ENCODE data around the gene KCNIP3. TPM values are rescaled to one million over a fixed set of nuclear protein-coding genes. Genes with fewer than 3 reads are reported as not detected.

The KCNIP3 gene
- total RNA-seq, 2 donors from 2014 or later: 1.6 to 2.9 TPM

GRCh38 chr2:95344215-95344583 lies 47.1 kb downstream of the KCNIP3 start:
- no peak for DNase-seq

GRCh38 chr2:95344656-95345055 lies 47.5 kb downstream of the KCNIP3 start:
- no peak for TF ChIP-seq CTCF (IDR thresholded peaks at IDR 0.05)
- ATAC-seq (no peak), DNase-seq (no peak)
- intact Hi-C loops (cut with DNase I): no loop called here
- H3K36me3 ChIP-seq (replicated peaks in 1 of 2; ENCODE audit: insufficient read depth in 1 of 2, low read depth in 2 of 2): no peaks in the 10 kb centered on the region
- H3K27me3 ChIP-seq: no peaks in the 10 kb centered on the region
- no peaks in the 10 kb centered on the region for H3K9me3 ChIP-seq
- no peak overlapping the region for H3K4me3 ChIP-seq
- no peak overlapping the region for H3K27ac ChIP-seq
- H3K4me1 ChIP-seq: peaks cover 18% of the 10 kb centered on the region
- 60 to 78% methylated on average over 1 to 4 of the region's 4 CpGs for WGBS, 2 donors

More at GRCh38 chr2:95344215-95344583, 47.1 kb downstream of the KCNIP3 start:
- H3K27me3 ChIP-seq: no peaks in the 10 kb centered on the region
- H3K9me3 ChIP-seq: no peaks in the 10 kb centered on the region
- 57 to 61% methylated on average over 10 to 11 of the region's 12 CpGs for WGBS, 2 donors
- H3K4me1 ChIP-seq: peaks cover 18% of the 10 kb centered on the region
- H3K4me3 ChIP-seq: no peak overlapping the region
- intact Hi-C loops (cut with DNase I): no loop called here
- ATAC-seq: no peak
- no peak overlapping the region for H3K27ac ChIP-seq
- TF ChIP-seq POLR2A (IDR thresholded peaks at IDR 0.05) (no peak), CTCF (IDR thresholded peaks at IDR 0.05) (no peak)
- H3K36me3 ChIP-seq (replicated peaks in 1 of 2; ENCODE audit: insufficient read depth in 1 of 2, low read depth in 2 of 2): no peaks in the 10 kb centered on the region

GRCh38 chr2:95345081-95345562 lies 48.0 kb downstream of the KCNIP3 start:
- Histone ChIP-seq H3K9me3 (no peaks in the 10 kb centered on the region), H3K27ac (peak overlapping the region in 1 of 4 donors; percentile 59), H3K36me3 (replicated peaks in 1 of 2; ENCODE audit: insufficient read depth in 1 of 2, low read depth in 2 of 2) (no peaks in the 10 kb centered on the region), H3K27me3 (no peaks in the 10 kb centered on the region), H3K4me3 (no peak overlapping the region), H3K4me1 (peaks cover 18% of the 10 kb centered on the region)
- no peak for DNase-seq
- 16 to 37% methylated on average over 10 to 24 of the region's 24 CpGs for WGBS, 2 donors
- peak; percentile 7 for ATAC-seq
- intact Hi-C loops (cut with DNase I): no loop called here
- TF ChIP-seq POLR2A (IDR thresholded peaks at IDR 0.05) (no peak), CTCF (IDR thresholded peaks at IDR 0.05) (no peak)

GRCh38 chr2:95345563-95346230 lies 48.5 kb downstream of the KCNIP3 start:
- WGBS, 2 donors: 0 to 1% methylated on average over 50 to 65 of the region's 65 CpGs
- ATAC-seq: peak; percentile 88
- peak; percentile 81 to 88 (median 84) for DNase-seq
- Histone ChIP-seq H3K27me3 (no peaks in the 10 kb centered on the region), H3K36me3 (replicated peaks in 1 of 2; ENCODE audit: insufficient read depth in 1 of 2, low read depth in 2 of 2) (no peaks in the 10 kb centered on the region), H3K4me3 (peak overlapping the region; percentile 26 to 27), H3K9me3 (no peaks in the 10 kb centered on the region), H3K27ac (peak overlapping the region in 3 of 4 donors; percentile 40 to 59 (median 40)), H3K4me1 (peaks cover 18% of the 10 kb centered on the region)
- intact Hi-C loops (cut with DNase I): no loop called here
- peak; percentile 81 to 95 (median 92) for TF ChIP-seq CTCF (IDR thresholded peaks at IDR 0.05)
- peak in 2 of 3 donors; percentile 10 to 23 for TF ChIP-seq POLR2A (IDR thresholded peaks at IDR 0.05)

All from body of pancreas (tissue), 4 donors.